NB4 (cell line): ENCODE data around the gene ZSCAN10.
A peak's percentile ranks its signal among the peaks of the same experiment; 100 is the strongest.

ENCODE experiments used
- DNase-seq: peaks from one replicate; pipeline ENCODE4 v3.0.0; 2010; ENCODE audit warnings: low read depth
- H3K4me3 ChIP-seq: one replicate; pipeline ENCODE4 v1.5.1; 2011; ENCODE audit warnings: mild to moderate bottlenecking, low read depth, low read length, moderate library complexity
- MYC ChIP-seq: IDR thresholded peaks from 2 replicates; pipeline ENCODE4 v1.6.1; 2011; ENCODE audit warnings: low read depth, low read length
- POLR2A ChIP-seq: IDR thresholded peaks from 2 replicates; pipeline ENCODE4 v1.6.1; 2011; ENCODE audit warnings: mild to moderate bottlenecking; ENCODE audit not compliant: insufficient read length; ENCODE audit errors: extremely low read depth
- TF ChIP-seq, protein P1 (sequence below): IDR thresholded peaks from one replicate; pipeline ENCODE4 v1.5.1; 2012; ENCODE audit warnings: low read depth, low read length
- TF ChIP-seq, protein P2 (sequence below): IDR thresholded peaks from 2 replicates; pipeline ENCODE4 v1.6.1; 2011; ENCODE audit warnings: low read depth, low read length

The ZSCAN10 gene

DNA sequence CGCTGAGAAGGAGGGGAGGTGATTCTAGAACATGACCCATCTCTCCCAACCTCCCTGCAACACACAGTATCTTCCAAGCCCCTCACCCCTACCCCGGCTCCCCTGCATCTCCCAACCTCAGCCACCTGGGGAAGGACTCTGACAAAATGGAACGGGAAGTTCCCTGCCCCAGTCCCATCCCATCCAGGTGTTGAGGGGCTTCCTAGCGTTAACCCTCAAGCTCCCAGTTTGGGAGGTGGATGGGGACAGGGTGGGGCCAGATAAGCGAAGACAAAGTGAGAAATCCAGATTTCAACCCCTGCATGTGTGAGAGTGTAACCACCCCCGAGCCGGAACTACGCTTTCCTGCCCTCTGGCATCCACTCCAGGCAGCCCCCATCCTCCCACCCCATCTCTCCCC is 1.8 kb downstream of the ZSCAN10 start:
- H3K4me3 ChIP-seq, result no peak overlapping the region
- DNase-seq, result no peak
- TF ChIP-seq, protein P1, sequence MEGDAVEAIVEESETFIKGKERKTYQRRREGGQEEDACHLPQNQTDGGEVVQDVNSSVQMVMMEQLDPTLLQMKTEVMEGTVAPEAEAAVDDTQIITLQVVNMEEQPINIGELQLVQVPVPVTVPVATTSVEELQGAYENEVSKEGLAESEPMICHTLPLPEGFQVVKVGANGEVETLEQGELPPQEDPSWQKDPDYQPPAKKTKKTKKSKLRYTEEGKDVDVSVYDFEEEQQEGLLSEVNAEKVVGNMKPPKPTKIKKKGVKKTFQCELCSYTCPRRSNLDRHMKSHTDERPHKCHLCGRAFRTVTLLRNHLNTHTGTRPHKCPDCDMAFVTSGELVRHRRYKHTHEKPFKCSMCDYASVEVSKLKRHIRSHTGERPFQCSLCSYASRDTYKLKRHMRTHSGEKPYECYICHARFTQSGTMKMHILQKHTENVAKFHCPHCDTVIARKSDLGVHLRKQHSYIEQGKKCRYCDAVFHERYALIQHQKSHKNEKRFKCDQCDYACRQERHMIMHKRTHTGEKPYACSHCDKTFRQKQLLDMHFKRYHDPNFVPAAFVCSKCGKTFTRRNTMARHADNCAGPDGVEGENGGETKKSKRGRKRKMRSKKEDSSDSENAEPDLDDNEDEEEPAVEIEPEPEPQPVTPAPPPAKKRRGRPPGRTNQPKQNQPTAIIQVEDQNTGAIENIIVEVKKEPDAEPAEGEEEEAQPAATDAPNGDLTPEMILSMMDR, result no peak
- TF ChIP-seq POLR2A (no peak), MYC (no peak)
- TF ChIP-seq, protein P2, sequence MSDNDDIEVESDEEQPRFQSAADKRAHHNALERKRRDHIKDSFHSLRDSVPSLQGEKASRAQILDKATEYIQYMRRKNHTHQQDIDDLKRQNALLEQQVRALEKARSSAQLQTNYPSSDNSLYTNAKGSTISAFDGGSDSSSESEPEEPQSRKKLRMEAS, result no peak

DNA sequence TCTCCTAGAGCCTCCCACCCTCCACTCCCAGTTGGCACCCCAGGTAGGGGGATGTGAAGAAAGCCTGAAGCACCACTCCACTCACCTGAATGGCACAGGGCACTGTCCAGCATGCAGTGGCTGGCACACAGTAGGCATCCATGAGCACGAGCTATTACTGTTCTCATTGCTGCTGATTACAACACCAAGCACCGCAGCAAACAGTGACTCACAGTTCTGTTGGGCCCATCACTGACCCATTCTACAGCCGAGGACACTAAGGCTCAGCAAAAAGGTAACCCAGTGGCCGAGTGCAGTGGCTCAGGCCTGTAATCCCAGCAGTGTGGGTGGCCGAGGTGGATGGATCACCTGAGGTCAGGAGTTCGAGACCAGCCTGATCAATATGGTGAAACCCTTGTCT is 2.7 kb downstream of the ZSCAN10 start:
- TF ChIP-seq, protein P2, result no peak
- TF ChIP-seq, protein P1, result no peak
- TF ChIP-seq POLR2A, result no peak
- TF ChIP-seq MYC, result no peak
- DNase-seq, result no peak
- no peak overlapping the region for H3K4me3 ChIP-seq

DNA sequence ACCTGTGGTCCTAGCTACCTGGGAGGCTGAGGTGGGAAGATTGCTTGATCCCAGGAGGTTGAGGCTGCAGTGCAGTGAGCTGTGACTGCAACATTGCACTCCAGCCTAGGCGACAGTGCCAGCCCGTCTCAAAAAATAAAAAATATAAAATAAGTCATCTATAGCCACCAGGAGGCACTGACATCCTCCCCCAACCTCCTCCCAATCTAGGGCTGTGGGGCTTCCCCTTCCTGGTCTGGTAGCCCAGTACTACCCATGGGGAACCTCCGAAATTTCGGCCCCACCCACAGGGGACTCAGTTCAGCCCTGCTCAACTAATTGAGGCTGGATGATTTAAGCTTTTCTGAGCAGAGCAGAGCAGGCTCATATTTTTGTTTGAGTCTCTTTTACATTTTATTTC is 3.2 kb downstream of the ZSCAN10 start:
- DNase-seq, result peak; percentile 85
- H3K4me3 ChIP-seq, result no peak overlapping the region
- TF ChIP-seq, protein P1, result peak; percentile 41
- TF ChIP-seq MYC, result no peak

DNA sequence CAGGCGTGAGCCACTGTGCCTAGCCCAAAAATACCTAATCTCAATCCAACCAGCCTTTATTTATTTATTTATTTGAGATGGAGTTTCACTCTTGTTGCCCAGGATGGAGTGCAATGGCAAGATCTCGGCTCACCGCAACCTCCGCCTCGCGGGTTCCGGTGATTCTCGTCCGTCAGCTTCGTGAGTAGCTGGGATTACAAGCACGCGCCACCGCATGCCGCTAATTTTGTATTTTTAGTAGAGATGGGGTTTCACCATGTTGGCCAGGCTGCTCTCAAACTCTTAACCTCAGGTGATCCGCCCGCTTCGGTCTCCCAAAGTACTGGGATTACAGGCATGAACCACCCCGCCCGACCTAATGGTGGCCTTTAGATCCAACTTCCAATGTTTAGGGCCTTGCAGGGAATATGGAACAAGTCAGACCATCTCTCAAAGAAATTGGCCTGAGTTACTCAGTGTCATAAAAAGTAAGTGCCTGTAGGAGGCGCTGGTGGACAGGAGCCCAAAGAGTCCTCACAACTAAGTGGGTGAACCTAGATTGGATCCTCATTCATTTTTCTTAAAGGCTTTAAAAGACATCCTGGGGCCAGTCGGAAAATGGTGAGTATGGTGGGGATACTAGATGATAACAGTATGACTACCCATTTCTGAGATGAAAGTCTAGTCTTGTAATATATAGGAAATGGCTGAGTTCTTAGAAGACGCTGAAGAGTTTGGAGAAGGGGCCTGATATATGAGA is 4.6 kb downstream of the ZSCAN10 start:
- H3K4me3 ChIP-seq, result no peak overlapping the region
- TF ChIP-seq, protein P2, result no peak
- TF ChIP-seq MYC (no peak), POLR2A (no peak)
- TF ChIP-seq, protein P1, result peak; percentile 67
- DNase-seq, result peak; percentile 75

DNA sequence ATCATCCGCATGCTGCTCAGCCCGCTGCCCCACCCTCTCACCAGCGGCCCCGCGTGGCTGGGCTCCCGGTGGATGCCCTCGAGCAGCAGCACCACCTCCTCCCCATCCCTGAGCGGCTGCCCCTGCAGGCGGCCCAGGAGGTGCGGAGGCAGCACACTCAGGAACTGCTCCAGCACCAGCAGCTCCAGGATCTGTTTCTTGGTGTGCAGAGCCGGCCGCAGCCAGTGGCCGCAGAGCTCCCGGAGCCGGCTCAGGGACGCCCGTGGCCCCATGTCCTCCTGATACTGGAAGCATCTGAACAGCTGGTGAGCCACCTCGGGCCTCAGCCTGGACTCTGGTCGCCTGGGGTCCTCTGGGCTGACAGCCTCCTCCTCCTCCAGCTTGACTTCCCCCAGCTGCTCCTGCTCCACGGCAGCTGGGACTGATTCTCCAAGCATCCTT is 6.6 kb downstream of the ZSCAN10 start:
- no peak overlapping the region for H3K4me3 ChIP-seq
- TF ChIP-seq POLR2A (no peak), MYC (no peak)
- TF ChIP-seq, protein P2, result no peak
- TF ChIP-seq, protein P1, result no peak
- DNase-seq, result no peak

DNA sequence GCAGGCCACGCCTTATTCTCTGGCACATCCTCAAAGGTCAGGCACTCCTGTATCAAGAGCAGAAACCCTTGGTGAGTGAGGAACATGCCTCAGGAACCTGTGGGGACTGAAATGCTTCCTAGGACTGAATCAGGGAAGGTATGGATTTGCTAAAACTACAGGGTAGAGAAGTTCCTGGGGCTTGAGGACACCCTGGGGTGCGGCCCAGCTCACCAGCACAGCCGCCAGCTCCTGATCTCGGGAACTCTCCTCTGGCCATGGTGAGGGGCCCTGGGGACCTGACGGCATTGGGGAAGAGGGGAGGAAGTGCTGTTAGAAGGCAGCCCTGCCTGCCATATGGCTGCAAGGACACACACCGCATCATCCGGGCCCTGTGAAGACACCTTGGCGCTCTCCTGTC is 7.5 kb downstream of the ZSCAN10 start:
- DNase-seq, result no peak
- TF ChIP-seq POLR2A, result no peak
- TF ChIP-seq MYC, result no peak
- TF ChIP-seq, protein P1, result no peak
- TF ChIP-seq, protein P2, result no peak
- no peak overlapping the region for H3K4me3 ChIP-seq
